Cardiac muscle cell (in vitro differentiated cells and primary cell): Measurements from ENCODE around the gene SCOC. TPM values are rescaled to one million over a fixed set of nuclear protein-coding genes. Genes with fewer than 3 reads are reported as not detected.

Source experiments
- DNase-seq, 2 donors: peaks; one replicate each; pipeline versions ENCODE4 v3.0.0 to v3.0.0-alpha.2; 2010 to 2017; ENCODE audit warnings: low read depth in 1 of 2, low spot score in 1 of 2
- H3K27ac ChIP-seq: fragments of 200-600 bp; sonication (generic); 2 replicates; pipeline ENCODE4 v1.5.1; 2016
- H3K27me3 ChIP-seq: fragments of 200-600 bp; sonication (generic); 2 replicates; pipeline ENCODE4 v1.6.0; 2016; ENCODE audit warnings: control low read depth
- H3K36me3 ChIP-seq: fragments of 200-600 bp; sonication (generic); 2 replicates; pipeline ENCODE4 v1.5.1; 2016; ENCODE audit warnings: control low read depth
- H3K4me1 ChIP-seq: fragments of 200-600 bp; sonication (generic); 2 replicates; pipeline ENCODE4 v1.8.1; 2017; ENCODE audit warnings: low read depth, mild to moderate bottlenecking, mixed run types
- H3K4me3 ChIP-seq: fragments of 200-600 bp; sonication (generic); 2 replicates; pipeline ENCODE4 v1.5.1; 2016; ENCODE audit warnings: mild to moderate bottlenecking
- H3K9me3 ChIP-seq: fragments of 200-600 bp; sonication (generic); 2 replicates; pipeline ENCODE4 v1.5.1; 2017; ENCODE audit warnings: low read depth, mild to moderate bottlenecking, control low read depth
- CTCF ChIP-seq: IDR thresholded peaks from 2 replicates; pipeline ENCODE4 v1.5.1; 2012; ENCODE audit warnings: low read depth, mild to moderate bottlenecking, low read length
- polyA plus RNA-seq: library from polyadenylated mRNA; unstranded; fragments of >200 nt; fragmentation: Nextera tagmentation; extraction: Ambion mirVana; gene quantifications from 2 replicates; pipeline ENCODE4 v1.2.1, GENCODE V29; 2016
- total RNA-seq: library from RNA; depleted of rRNA; stranded (reverse); fragments of >200 nt; gene quantifications from 2 replicates; pipeline ENCODE4 v1.2.3, GENCODE V29; 2016

Gene SCOC
- total RNA-seq = 37.0 and 45.1 TPM in 2 replicates
- 134 and 141 TPM in 2 replicates for polyA plus RNA-seq

- peak within 1 kb of the TSS; percentile 95 for H3K27ac ChIP-seq
- peak within 1 kb of the TSS; percentile 76 for H3K4me3 ChIP-seq
- no peaks in the 10 kb centered on the region for H3K36me3 ChIP-seq
- no peaks in the 10 kb centered on the region for H3K9me3 ChIP-seq
- DNase-seq = peak; percentile 99
- H3K4me1 ChIP-seq = peaks cover 19% of the 10 kb centered on the region
- no peak for TF ChIP-seq CTCF
- H3K27me3 ChIP-seq = no peaks in the 10 kb centered on the region
Observed at GRCh38 chr4:140373328-140374129, at the start of gene SCOC. SCOC (plus strand) TSS chr4:140373646; CDS start chr4:140379171, 5,525 bp downstream.

- TF ChIP-seq CTCF = peak; percentile 73
- H3K27me3 ChIP-seq = no peaks in the 10 kb centered on the region
- no peak overlapping the region for H3K4me3 ChIP-seq
- H3K27ac ChIP-seq = no peak overlapping the region
- peak; percentile 66 to 72 for DNase-seq
- no peaks in the 10 kb centered on the region for H3K9me3 ChIP-seq
- H3K36me3 ChIP-seq = no peaks in the 10 kb centered on the region
- H3K4me1 ChIP-seq = no peaks in the 10 kb centered on the region
Observed at GRCh38 chr4:140326395-140326993, 47.0 kb upstream of the SCOC start.

DNA sequence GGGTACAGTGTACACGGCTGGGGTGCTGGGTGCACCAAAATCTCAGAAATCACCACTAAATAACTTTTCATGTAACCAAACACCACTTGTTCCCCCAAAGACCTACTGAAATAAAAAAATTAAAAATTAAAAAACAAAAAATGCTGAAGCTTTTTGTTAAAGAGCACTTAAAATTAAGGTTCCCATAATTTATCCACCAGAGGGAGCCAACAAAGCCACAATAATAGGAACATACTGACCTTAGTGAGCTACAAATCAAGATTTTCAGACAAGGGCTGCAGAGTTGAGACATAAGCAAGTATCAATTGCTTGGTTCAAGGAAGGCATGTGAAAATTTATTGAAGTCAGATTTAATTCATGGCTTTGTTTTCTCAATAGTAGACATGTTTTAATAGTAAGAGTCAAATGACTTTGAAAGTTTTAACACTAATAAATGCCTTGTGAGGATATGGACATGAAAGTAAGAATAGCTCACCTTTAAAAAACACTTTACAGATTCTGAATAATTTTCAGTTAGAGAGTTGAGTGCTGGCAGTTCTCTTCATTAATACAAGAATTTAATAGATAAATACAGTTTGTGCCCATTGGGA is 43.0 kb upstream of the SCOC start:
- peak; percentile 61 for TF ChIP-seq CTCF
- Histone ChIP-seq H3K27me3 (no peaks in the 10 kb centered on the region), H3K36me3 (no peaks in the 10 kb centered on the region), H3K27ac (no peak overlapping the region), H3K4me3 (no peak overlapping the region), H3K9me3 (no peaks in the 10 kb centered on the region), H3K4me1 (no peaks in the 10 kb centered on the region)
- DNase-seq = peak; percentile 41 to 63

GRCh38 chr4:140331245-140331644 is 42.2 kb upstream of the SCOC start:
- TF ChIP-seq CTCF = no peak
- Histone ChIP-seq H3K27ac (no peak overlapping the region), H3K4me1 (no peaks in the 10 kb centered on the region)

DNA sequence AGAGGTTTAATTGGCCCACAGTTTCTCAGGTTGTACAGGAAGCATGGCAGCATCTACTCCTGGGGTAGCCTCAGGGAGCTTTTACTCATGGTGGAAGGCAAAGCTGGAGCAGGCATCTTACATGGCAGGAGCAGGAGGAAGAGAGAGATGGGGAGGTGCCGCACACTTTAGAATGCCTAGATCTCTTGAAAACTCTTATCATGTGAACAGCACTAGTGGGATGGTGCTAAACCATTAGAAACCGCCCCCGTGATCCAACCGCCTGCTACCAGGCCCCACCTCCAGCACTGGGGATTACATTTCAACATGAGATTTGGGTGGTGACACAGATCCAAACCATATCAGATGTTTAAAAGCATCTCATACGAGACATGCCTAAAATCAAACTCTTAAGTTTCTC is 41.6 kb upstream of the SCOC start:
- TF ChIP-seq CTCF = no peak
- no peak for DNase-seq
- no peaks in the 10 kb centered on the region for H3K36me3 ChIP-seq
- no peaks in the 10 kb centered on the region for H3K9me3 ChIP-seq
- no peaks in the 10 kb centered on the region for H3K4me1 ChIP-seq
- no peak overlapping the region for H3K27ac ChIP-seq
- H3K27me3 ChIP-seq = no peaks in the 10 kb centered on the region
- H3K4me3 ChIP-seq = no peak overlapping the region

More at GRCh38 chr4:140331245-140331644, 42.2 kb upstream of the SCOC start:
- Histone ChIP-seq H3K9me3 (no peaks in the 10 kb centered on the region), H3K36me3 (no peaks in the 10 kb centered on the region), H3K4me3 (no peak overlapping the region), H3K27me3 (no peaks in the 10 kb centered on the region)
- no peak for DNase-seq
